Fibroblast of peridontal ligament (primary cell): ENCODE results near the gene FSIP1.

Experiments
- DNase-seq: peaks from one replicate; pipeline ENCODE4 v3.0.0-alpha.2; 2010; ENCODE audit errors: extremely low read depth

FSIP1 gene

GRCh38 chr15:39685999-39686613 lies 96.5 kb downstream of the FSIP1 start:
- peak; percentile 84 for DNase-seq

- DNase-seq = no peak
Observed at GRCh38 chr15:39685367-39685766, 97.3 kb downstream of the FSIP1 start.

- DNase-seq = no peak
Observed at GRCh38 chr15:39684233-39684632, 98.4 kb downstream of the FSIP1 start.

- peak; percentile 76 for DNase-seq
Observed at GRCh38 chr15:39682366-39682765, 100.3 kb downstream of the FSIP1 start.

- peak; percentile 91 for DNase-seq
Observed at GRCh38 chr15:39680868-39681267, 101.8 kb downstream of the FSIP1 start.

- DNase-seq = no peak
Observed at GRCh38 chr15:39672666-39673065, 110.0 kb downstream of the FSIP1 start.

- DNase-seq = no peak
Observed at GRCh38 chr15:39672184-39672583, 110.5 kb downstream of the FSIP1 start.

GRCh38 chr15:39670687-39671086 lies 112.0 kb downstream of the FSIP1 start:
- DNase-seq = no peak

- no peak for DNase-seq
Observed at GRCh38 chr15:39669661-39670060, 113.0 kb downstream of the FSIP1 start.

- no peak for DNase-seq
Observed at GRCh38 chr15:39669241-39669640, 113.4 kb downstream of the FSIP1 start.

- no peak for DNase-seq
Observed at GRCh38 chr15:39668457-39668856, 114.2 kb downstream of the FSIP1 start.

- DNase-seq = no peak
Observed at GRCh38 chr15:39667382-39668127, 115.1 kb downstream of the FSIP1 start.

- peak; percentile 74 for DNase-seq
Observed at GRCh38 chr15:39666677-39667076, 116.0 kb downstream of the FSIP1 start.

- DNase-seq = no peak
Observed at GRCh38 chr15:39665629-39666250, 116.9 kb downstream of the FSIP1 start.

GRCh38 chr15:39663704-39664250 lies 118.9 kb downstream of the FSIP1 start:
- DNase-seq = no peak

- no peak for DNase-seq
Observed at GRCh38 chr15:39661776-39662175, 120.9 kb downstream of the FSIP1 start.

GRCh38 chr15:39658740-39659139 lies 123.9 kb downstream of the FSIP1 start:
- DNase-seq = no peak

GRCh38 chr15:39657668-39658067 lies 125.0 kb downstream of the FSIP1 start:
- peak; percentile 47 for DNase-seq

- DNase-seq = peak; percentile 18
Observed at GRCh38 chr15:39657181-39657580, 125.5 kb downstream of the FSIP1 start.

- DNase-seq = no peak
Observed at GRCh38 chr15:39654304-39654703, 128.3 kb downstream of the FSIP1 start.

GRCh38 chr15:39651881-39652280 lies 130.8 kb downstream of the FSIP1 start:
- DNase-seq = no peak

- DNase-seq = no peak
Observed at GRCh38 chr15:39651295-39651694, 131.3 kb downstream of the FSIP1 start.

- no peak for DNase-seq
Observed at GRCh38 chr15:39649757-39650156, 132.9 kb downstream of the FSIP1 start.
